Activated naive CD8-positive, alpha-beta T cell treated with anti-CD3 and anti-CD28 coated beads for 36 hours (primary cell): ENCODE results near the gene HDLBP. TPM values are rescaled to one million over a fixed set of nuclear protein-coding genes. Genes with fewer than 3 reads are reported as not detected.

Experiments
- DNase-seq: peaks from one replicate; pipeline ENCODE4 v3.0.0; 2021
- H3K27ac Mint-ChIP-seq: one replicate; pipeline ENCODE4 v1.8.0; 2022; ENCODE audit warnings: mild to moderate bottlenecking, moderate library complexity, mixed read lengths
- H3K27me3 Mint-ChIP-seq: one replicate; pipeline ENCODE4 v1.8.0; 2022; ENCODE audit warnings: mild to moderate bottlenecking, mixed read lengths
- H3K36me3 Mint-ChIP-seq: one replicate; pipeline ENCODE4 v1.8.0; 2021; ENCODE audit warnings: mild to moderate bottlenecking, mixed read lengths
- H3K4me1 Mint-ChIP-seq: one replicate; pipeline ENCODE4 v1.8.0; 2021; ENCODE audit warnings: mixed read lengths
- H3K4me3 Mint-ChIP-seq: one replicate; pipeline ENCODE4 v1.8.0; 2022; ENCODE audit warnings: mild to moderate bottlenecking, moderate library complexity, mixed read lengths
- H3K9me3 Mint-ChIP-seq: one replicate; pipeline ENCODE4 v1.8.0; 2022; ENCODE audit warnings: mixed read lengths
- total RNA-seq, 2 experiments: library from RNA; stranded (reverse); gene quantifications; one replicate each; pipeline ENCODE4 v1.2.3, GENCODE V29; 2021

Gene HDLBP
- total RNA-seq, 2 experiments from 2014 or later = 272 to 286 TPM

DNA sequence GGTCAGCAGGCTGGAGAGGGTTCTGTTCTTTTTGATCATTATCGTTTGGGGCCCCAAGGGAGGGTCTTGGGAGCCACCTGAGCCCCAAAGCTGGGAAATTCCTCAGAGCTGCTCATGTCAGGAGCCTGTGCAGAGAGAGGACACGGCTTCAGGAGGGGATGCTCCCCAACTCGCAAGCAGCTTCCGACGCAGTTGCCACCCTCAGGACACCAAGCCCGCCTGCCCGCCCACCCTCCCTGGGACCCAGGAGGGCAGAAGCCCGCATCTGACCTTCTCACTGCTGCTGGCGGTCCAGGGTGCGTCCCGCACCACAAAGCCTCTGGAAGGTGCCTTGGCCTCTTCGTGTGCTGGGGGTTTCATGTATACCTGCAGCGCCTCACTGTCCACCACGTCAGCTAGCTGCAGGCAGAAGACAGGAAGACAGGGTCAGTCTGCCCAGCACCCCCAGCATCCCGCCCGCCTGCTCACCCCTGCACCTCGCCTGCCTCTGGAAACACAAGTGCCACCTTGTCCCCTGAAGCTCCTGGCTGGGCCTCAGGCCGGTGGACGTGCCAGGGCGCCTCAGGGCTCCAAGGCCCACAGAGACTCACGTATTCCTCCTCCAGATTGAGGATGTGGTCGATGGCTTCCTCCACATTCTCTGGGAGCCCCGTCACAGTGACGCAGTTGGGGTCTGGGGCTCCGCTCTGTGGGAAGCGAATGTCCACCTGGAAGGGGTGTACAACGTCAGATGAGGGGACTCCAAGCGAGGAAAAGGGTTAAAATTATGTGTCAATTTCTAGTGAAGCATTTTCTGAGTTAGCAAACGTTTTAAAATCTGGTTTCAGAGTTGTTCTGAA, 85.7 kb downstream of the HDLBP start:
- H3K27me3 Mint-ChIP-seq = no peaks in the 10 kb centered on the region
- H3K4me3 Mint-ChIP-seq = no peak overlapping the region
- H3K36me3 Mint-ChIP-seq = peaks cover 21% of the 10 kb centered on the region
- H3K9me3 Mint-ChIP-seq = no peaks in the 10 kb centered on the region
- no peak overlapping the region for H3K27ac Mint-ChIP-seq
- no peaks in the 10 kb centered on the region for H3K4me1 Mint-ChIP-seq
- no peak for DNase-seq

DNA sequence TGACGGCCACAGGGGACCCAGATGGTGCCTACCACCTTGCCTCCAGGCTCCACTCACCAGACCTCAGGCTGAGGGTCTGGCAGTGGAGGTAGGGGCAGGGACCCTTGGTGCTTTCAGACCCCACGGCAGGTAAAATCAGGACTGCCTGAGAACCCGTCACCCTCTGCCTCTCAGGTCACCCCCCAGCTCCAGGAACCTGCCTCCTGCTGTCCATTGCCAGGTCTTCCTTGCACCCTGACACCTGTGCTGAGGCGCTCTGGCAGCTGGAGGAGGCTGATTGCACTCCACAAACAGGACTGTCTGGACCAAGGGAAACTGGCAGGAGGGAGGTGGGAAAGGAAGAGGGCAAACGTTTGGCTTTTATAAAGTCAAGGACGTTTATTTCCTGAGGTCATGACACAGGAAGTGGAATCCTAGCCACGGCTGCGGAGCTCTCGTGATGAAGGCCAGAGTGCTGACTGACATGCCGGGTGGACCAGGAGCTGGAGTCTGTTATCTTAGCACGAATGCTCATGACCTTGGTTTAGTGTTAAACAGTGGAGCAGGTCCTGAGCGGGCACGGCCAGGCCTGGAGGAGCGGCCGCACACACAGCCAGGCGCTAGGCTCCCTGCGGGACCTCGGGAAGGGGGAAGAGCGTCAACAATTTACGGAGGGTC, 86.5 kb downstream of the HDLBP start:
- no peaks in the 10 kb centered on the region for H3K4me1 Mint-ChIP-seq
- DNase-seq = no peak
- H3K27me3 Mint-ChIP-seq = no peaks in the 10 kb centered on the region
- H3K36me3 Mint-ChIP-seq = peaks cover 20% of the 10 kb centered on the region
- no peaks in the 10 kb centered on the region for H3K9me3 Mint-ChIP-seq
- no peak overlapping the region for H3K4me3 Mint-ChIP-seq
- no peak overlapping the region for H3K27ac Mint-ChIP-seq

DNA sequence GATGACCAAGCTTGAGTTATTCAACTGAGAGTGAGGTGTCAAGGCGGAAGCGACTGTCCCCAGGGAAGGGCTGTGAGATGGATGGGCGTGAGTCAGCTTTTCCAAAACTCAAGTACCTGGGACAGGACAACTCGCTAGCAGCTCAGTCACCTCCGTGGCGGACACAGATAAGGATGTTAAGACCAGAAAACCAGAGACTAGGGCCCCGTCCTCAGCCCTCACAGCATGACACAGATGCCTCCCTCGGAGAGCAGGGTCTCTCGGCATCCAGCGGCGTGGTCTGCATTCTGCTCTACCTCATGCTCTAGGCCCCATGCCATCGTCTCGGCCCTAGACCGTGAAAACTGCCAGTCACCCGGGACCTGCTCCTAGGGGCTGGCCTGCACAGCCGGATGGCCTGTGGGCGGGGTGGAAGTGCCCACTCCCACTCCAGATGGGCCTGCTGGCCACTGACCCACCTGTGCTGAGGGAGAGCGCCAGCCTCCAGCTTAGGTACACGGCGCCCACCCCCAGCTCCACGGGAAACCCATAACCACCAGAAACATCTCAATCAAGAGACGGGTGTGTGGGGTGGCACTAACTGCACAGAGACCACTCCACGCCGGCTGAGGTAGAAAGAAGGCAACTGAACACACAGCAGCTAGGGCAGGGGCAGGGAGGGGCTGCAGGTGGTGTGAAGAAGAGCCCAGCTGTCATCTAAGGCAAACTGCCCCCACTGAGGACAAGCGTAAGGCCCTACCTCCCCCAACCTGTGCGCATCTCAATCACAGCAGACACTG, 87.2 kb downstream of the HDLBP start:
- no peak for DNase-seq
- Mint-ChIP-seq H3K36me3 (peaks cover 17% of the 10 kb centered on the region), H3K4me3 (no peak overlapping the region), H3K27me3 (no peaks in the 10 kb centered on the region), H3K27ac (no peak overlapping the region), H3K9me3 (no peaks in the 10 kb centered on the region), H3K4me1 (no peaks in the 10 kb centered on the region)

DNA sequence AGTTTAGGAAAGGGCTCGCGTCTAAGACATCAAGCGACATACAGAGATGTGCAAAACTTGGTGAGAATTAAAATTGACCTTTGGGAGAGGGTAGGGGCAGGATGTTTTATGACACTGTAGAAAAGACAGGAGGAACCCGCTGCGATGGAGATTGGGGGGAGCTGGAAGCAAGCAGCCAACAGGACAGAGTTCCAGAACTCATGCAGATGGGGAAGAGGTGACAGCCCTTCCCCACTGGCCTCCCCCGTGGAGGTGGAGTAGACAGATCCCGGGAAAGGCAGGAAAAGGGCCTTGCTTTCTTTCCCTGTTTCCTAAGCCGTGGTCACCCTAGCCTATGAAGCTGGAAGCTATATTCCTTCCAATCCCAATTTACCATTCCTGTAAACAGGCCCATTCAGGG, 87.9 kb downstream of the HDLBP start:
- H3K27me3 Mint-ChIP-seq = no peaks in the 10 kb centered on the region
- H3K9me3 Mint-ChIP-seq = no peaks in the 10 kb centered on the region
- H3K36me3 Mint-ChIP-seq = peaks cover 18% of the 10 kb centered on the region
- no peaks in the 10 kb centered on the region for H3K4me1 Mint-ChIP-seq
- no peak overlapping the region for H3K27ac Mint-ChIP-seq
- no peak overlapping the region for H3K4me3 Mint-ChIP-seq
- no peak for DNase-seq

DNA sequence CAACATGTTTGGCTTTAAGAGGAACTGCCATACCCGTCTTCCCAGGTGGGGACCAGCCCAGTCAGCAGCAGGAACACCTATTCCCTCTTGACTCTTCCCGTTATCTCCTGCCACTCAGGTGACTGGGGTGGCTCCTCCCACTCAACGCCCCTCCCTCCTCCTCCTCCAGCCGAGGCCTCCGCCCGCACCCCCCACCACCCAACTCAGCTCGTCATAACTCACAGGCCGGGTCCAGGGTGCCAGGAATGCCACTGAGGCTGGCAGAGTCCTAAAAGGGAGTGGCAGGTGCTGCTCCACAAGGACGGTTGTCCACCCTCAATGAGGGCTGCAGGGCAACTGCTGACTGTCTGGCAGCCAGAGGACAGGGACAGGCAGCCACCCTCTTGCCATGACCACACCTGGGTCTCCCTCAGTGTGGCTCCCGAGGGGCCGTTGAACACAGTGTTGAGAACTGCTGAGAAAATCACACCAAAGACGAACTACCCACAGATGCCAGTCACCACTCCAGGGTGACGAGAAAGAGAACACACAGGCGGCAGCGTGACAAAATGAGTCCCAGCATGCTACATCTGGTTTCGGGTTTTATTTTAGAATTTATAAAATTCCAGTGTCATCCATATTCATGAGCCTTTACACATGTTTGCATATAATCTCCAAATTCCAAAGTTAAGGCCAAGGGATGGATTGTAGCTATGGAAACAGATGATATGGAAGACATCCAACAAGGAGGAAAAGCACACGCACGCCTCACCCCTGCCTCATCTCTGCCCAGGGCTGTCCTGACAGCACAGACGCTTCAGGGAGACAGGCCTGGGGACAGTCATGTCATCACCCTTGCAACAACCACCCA, 88.5 kb downstream of the HDLBP start:
- Mint-ChIP-seq H3K4me3 (no peak overlapping the region), H3K27me3 (no peaks in the 10 kb centered on the region), H3K9me3 (no peaks in the 10 kb centered on the region), H3K4me1 (no peaks in the 10 kb centered on the region), H3K27ac (no peak overlapping the region), H3K36me3 (peaks cover 15% of the 10 kb centered on the region)
- no peak for DNase-seq

DNA sequence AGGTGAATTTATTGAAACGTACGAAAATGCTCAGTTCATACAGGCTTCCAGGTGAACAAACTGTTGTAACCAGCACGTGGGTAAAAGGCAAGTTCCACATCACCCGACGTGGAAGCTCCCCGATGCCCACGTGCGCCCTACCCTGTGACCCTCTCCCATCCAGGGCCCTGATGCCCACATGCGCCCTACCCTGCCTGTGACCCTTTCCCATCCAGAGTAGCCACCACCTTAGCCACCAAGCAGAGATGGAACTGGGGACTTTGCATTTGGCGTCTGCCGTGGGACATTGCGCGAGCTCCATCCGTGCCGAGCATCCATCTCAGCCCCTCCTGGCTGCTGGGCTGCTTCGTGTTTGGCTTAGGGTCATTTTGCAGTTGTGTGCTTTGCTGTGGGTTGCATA, 89.5 kb downstream of the HDLBP start:
- peaks cover 9% of the 10 kb centered on the region for H3K36me3 Mint-ChIP-seq
- DNase-seq = no peak
- H3K4me1 Mint-ChIP-seq = no peaks in the 10 kb centered on the region
- H3K9me3 Mint-ChIP-seq = no peaks in the 10 kb centered on the region
- no peaks in the 10 kb centered on the region for H3K27me3 Mint-ChIP-seq
- H3K27ac Mint-ChIP-seq = no peak overlapping the region
- H3K4me3 Mint-ChIP-seq = peak overlapping the region; percentile 34

DNA sequence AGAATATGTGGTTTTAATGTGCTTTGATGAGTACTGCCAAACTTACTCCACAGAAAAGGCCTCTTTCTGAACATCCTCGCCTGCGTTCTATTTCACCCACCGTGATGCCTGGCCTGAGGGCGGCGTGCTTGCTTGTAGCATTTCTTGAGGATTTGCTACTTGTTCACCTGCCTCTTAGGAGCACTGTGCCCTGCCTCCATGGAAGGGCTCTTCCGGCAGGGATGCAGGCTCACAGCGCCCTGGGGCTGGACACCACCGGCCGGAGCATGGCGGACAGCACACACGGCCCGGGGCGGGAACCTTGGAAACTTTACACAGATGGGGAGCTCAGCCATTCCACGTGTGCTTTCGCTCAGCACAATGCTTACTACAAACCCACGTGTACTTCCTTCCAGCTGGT, 89.9 kb downstream of the HDLBP start:
- H3K27me3 Mint-ChIP-seq = no peaks in the 10 kb centered on the region

DNA sequence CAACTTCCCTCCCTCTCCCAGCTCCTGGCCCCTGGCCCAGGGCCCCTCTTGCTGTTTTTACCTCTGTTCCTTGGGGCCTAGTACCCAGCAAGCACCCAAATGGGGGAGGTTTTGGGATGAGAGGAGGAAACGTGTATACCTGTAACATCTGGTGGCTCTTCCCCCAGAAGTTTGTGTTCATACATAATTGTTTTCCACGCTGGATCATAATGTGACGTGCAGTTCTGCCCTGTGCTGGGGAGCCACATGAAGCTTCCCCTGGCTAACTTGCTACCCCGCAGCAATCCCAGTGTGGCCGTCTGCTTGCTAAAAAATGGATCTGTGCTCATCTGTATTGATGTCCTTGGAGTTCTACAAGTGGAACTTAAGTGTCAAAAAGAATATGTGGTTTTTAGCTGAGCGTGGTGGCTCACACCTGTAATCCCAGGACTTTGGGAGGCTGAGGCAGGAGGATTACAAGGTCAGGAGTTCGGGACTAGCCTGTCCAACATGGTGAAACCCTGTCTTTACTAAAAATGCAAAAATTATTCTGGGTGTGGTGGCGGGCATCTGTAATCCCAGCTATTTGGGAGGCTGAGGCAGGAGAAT, 90.5 kb downstream of the HDLBP start:
- no peaks in the 10 kb centered on the region for H3K9me3 Mint-ChIP-seq
- no peaks in the 10 kb centered on the region for H3K4me1 Mint-ChIP-seq
- H3K27ac Mint-ChIP-seq = peak overlapping the region; percentile 12

More for the DNA sequence above, 89.9 kb downstream of the HDLBP start:
- no peaks in the 10 kb centered on the region for H3K4me1 Mint-ChIP-seq
- peaks cover 9% of the 10 kb centered on the region for H3K36me3 Mint-ChIP-seq
- H3K4me3 Mint-ChIP-seq = peak overlapping the region; percentile 34
- no peaks in the 10 kb centered on the region for H3K9me3 Mint-ChIP-seq
- H3K27ac Mint-ChIP-seq = no peak overlapping the region
- no peak for DNase-seq

DNA sequence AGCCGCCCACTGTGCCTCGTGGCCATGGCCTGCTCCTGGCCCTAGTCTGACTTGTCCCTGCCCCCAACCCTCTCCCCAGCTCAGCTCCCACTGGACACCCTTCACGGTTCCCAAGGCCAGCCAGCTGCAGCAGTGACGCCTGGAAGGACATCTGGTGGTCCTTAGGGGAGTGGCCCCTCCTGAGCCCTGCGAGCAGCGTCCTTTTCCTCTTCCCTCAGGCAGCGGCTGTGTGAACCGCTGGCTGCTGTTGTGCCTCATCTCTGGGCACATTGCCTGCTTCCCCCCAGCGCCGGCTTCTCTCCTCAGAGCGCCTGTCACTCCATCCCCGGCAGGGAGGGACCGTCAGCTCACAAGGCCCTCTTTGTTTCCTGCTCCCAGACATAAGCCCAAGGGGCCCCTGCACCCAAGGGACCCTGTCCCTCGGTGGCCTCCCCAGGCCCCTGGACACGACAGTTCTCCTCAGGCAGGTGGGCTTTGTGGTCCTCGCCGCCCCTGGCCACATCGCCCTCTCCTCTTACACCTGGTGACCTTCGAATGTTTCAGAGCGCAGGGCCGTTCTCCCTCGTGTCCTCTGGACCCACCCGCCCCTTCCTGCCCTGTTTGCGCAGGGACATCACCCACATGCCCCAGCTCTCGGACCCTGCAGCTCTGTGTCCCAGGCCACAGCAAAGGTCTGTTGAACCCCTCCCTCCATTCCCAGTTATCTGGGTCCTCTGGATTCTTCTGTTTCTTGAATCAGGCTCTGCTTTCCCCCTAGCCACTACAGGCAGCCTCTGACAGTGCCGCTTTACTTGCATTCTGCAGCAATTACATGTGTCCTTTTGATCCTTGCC, 91.2 kb downstream of the HDLBP start:
- H3K36me3 Mint-ChIP-seq = peaks cover 9% of the 10 kb centered on the region
- no peak for DNase-seq
- no peaks in the 10 kb centered on the region for H3K9me3 Mint-ChIP-seq
- peak overlapping the region; percentile 12 for H3K27ac Mint-ChIP-seq
- H3K4me1 Mint-ChIP-seq = peaks cover 2% of the 10 kb centered on the region
- no peak overlapping the region for H3K4me3 Mint-ChIP-seq
- H3K27me3 Mint-ChIP-seq = peaks cover 10% of the 10 kb centered on the region

More for the DNA sequence above, 90.5 kb downstream of the HDLBP start:
- H3K27me3 Mint-ChIP-seq = peaks cover 3% of the 10 kb centered on the region
- peaks cover 9% of the 10 kb centered on the region for H3K36me3 Mint-ChIP-seq
- DNase-seq = no peak
- H3K4me3 Mint-ChIP-seq = no peak overlapping the region

DNA sequence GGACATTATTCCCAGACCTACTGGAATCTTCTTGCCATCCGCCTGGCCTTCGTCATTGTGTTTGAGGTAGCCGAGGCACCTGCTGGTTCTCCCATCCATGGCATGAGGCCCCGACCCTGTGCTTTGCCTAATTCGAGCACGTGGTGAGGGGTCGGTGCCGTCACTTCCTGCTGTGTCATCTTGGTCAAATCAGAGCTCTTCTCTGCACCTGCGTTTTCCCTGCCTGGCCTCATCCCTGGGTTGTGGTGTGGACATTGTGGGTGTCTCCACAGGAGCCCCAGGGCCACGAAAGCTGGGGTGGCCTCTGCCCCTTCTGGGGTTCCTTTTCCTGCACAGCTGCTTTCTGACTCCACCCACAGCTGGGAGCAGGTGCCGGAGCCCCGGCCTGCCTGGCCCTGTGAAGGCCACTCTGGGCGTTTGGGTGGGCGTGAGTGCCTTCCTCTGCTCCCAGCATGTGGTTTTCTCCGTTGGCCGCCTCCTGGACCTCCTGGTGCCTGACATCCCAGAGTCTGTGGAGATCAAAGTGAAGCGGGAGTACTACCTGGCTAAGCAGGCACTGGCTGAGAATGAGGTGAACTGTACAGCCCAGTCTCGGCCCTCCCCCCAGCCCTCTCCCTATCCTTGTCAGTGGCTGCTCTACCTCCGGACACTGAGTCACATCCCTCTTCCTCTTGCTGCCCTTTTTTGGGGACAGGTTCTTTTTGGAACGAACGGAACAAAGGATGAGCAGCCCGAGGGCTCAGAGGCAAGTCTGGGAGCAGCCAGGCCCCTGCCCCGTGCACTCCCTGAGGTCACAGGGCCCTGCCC, 92.1 kb downstream of the HDLBP start:
- no peak overlapping the region for H3K27ac Mint-ChIP-seq
- H3K36me3 Mint-ChIP-seq = peaks cover 9% of the 10 kb centered on the region
- H3K27me3 Mint-ChIP-seq = peaks cover 17% of the 10 kb centered on the region
- H3K9me3 Mint-ChIP-seq = no peaks in the 10 kb centered on the region
- peak; percentile 1 for DNase-seq
- H3K4me3 Mint-ChIP-seq = no peak overlapping the region
- peaks cover 8% of the 10 kb centered on the region for H3K4me1 Mint-ChIP-seq

DNA sequence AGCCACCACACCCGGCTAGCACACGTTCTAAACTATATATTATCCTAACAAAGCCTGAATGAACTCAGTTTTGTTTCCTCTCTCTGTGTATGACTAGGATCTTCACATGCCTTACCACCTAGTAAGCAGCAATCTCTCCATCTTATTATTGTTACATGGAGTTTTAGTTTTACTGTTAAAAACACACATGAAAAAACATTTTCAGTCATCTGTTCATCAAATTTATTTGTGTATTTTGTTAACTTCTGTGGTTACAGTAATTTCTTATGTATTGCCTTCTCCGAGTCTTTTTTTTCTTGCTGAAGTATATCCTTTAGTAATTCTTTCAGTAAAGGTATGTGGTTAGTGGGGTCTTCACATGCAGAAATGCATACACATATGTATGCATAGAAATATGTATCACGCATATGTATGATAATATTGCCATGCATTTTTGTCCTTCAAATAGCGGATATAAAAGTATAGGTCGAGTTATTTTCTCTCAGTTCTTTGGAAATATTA, 95.6 kb downstream of the HDLBP start:
- Mint-ChIP-seq H3K36me3 (peaks cover 4% of the 10 kb centered on the region), H3K27me3 (peaks cover 17% of the 10 kb centered on the region), H3K4me3 (no peak overlapping the region), H3K9me3 (no peaks in the 10 kb centered on the region), H3K27ac (no peak overlapping the region), H3K4me1 (peaks cover 8% of the 10 kb centered on the region)
- DNase-seq = no peak

DNA sequence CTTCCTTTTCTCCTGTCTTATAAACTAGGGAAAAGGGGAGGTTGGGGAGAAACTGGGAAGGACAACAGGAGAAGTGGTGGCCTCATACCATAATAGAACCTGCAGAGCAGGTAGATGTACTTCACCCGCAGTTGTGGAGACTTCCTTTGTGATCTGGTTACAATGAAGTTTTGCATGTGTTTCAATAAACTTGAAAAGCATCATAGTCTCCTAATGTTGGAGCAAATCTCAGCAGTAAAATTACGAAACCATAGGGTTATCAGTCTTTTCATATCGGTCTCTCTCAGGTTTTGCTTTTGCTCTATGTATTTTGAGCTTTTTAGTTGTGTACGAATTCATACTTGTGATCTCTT, 96.5 kb downstream of the HDLBP start:
- no peak for DNase-seq
- peaks cover 17% of the 10 kb centered on the region for H3K27me3 Mint-ChIP-seq
- peaks cover 8% of the 10 kb centered on the region for H3K4me1 Mint-ChIP-seq
- peak overlapping the region; percentile 77 for H3K27ac Mint-ChIP-seq
- H3K36me3 Mint-ChIP-seq = peaks cover 4% of the 10 kb centered on the region
- H3K4me3 Mint-ChIP-seq = peak overlapping the region; percentile 83
- H3K9me3 Mint-ChIP-seq = no peaks in the 10 kb centered on the region
